Gastrocnemius medialis (tissue), 4 donors: ENCODE results near the gene ARSB.

Experiments used
- CTCF ChIP-seq, 5 experiments: fragments of 450-650 bp in 3 of 5; fragments of 200-600 bp in 2 of 5; sonication (generic) in 2 of 5; IDR thresholded peaks in 4 of 5; conservative IDR thresholded peaks in 1 of 5; 1 replicate in 4 of 5; 2 replicates in 1 of 5; pipeline ENCODE4 v1.5.1; 2016 to 2019; ENCODE audit warnings: antibody characterized with exemption in 5 of 5, mild to moderate bottlenecking in 3 of 5, moderate library complexity in 3 of 5
- POLR2A ChIP-seq, 2 donors: fragments of 450-650 bp; IDR thresholded peaks; one replicate each; pipeline ENCODE4 v1.6.1; 2017; ENCODE audit warnings: antibody characterized with exemption in 2 of 2, mild to moderate bottlenecking in 2 of 2, moderate library complexity in 2 of 2

- TF ChIP-seq CTCF (IDR thresholded peaks at IDR 0.05 in 4 of 5, conservative IDR thresholded peaks at IDR 0.05 in 1 of 5) (no peak), POLR2A (IDR thresholded peaks at IDR 0.05) (no peak)
Observed at GRCh38 chr5:78779771-78780616, 205.1 kb downstream of the ARSB start.
